Astrocyte (in vitro differentiated cells and primary cell): Measurements from ENCODE around the gene PARP6.

Experiments
- EZH2 ChIP-seq: IDR thresholded peaks from 2 replicates; pipeline ENCODE4 v1.6.1; 2012; ENCODE audit warnings: mild to moderate bottlenecking, low read length, inconsistent platforms; ENCODE audit not compliant: insufficient read depth
- TF ChIP-seq, protein P1 (sequence below): IDR thresholded peaks from 2 replicates; pipeline ENCODE4 v1.5.1; 2011; ENCODE audit warnings: low read depth, mild to moderate bottlenecking, inconsistent platforms, low read length, moderate library complexity; ENCODE audit not compliant: insufficient read depth

DNA sequence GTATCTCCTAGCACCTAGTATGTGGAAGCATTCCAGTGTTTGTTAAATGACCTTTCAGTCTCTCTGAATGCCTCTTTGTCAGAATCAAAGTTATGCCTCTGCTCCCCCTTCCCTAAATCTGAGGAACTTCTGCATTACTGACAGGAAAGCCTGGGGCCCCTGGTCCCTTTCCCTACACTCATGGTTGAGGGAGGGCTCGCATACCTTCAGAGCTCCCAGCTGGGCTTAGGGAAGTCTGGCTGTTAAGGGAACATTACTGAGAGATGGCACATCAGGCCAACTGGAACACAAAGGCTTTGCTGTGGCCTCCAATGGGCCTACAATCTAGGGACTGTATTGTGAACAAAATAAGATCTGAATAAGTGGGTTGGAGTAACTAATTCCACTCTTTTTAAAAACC is 51.7 kb downstream of the PARP6 start:
- TF ChIP-seq, protein P1, sequence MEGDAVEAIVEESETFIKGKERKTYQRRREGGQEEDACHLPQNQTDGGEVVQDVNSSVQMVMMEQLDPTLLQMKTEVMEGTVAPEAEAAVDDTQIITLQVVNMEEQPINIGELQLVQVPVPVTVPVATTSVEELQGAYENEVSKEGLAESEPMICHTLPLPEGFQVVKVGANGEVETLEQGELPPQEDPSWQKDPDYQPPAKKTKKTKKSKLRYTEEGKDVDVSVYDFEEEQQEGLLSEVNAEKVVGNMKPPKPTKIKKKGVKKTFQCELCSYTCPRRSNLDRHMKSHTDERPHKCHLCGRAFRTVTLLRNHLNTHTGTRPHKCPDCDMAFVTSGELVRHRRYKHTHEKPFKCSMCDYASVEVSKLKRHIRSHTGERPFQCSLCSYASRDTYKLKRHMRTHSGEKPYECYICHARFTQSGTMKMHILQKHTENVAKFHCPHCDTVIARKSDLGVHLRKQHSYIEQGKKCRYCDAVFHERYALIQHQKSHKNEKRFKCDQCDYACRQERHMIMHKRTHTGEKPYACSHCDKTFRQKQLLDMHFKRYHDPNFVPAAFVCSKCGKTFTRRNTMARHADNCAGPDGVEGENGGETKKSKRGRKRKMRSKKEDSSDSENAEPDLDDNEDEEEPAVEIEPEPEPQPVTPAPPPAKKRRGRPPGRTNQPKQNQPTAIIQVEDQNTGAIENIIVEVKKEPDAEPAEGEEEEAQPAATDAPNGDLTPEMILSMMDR: no peak
- no peak for TF ChIP-seq EZH2
